Liver (tissue), 9 donors: Measurements from ENCODE around the gene MAP3K4. TPM values are rescaled to one million over a fixed set of nuclear protein-coding genes. Genes with fewer than 3 reads are reported as not detected.

ENCODE experiments used
- DNase-seq: peaks from one replicate; pipeline ENCODE4 v3.0.0-alpha.2; 2017; ENCODE audit warnings: low spot score
- H3K27ac ChIP-seq, 2 donors: one replicate each; pipeline ENCODE4 v1.7.0; 2013; ENCODE audit warnings: inconsistent platforms in 2 of 2, low read length in 2 of 2, control low read depth in 1 of 2, low read depth in 1 of 2, mild to moderate bottlenecking in 1 of 2
- H3K27me3 ChIP-seq, 4 donors: one replicate each; pipeline versions ENCODE4 v1.6.1 to v1.7.0; 2013; ENCODE audit warnings: low read length in 3 of 4, inconsistent platforms in 1 of 4, mild to moderate bottlenecking in 1 of 4, moderate library complexity in 1 of 4; ENCODE audit not compliant: control insufficient read depth in 4 of 4, insufficient read depth in 4 of 4
- H3K36me3 ChIP-seq, 4 donors: one replicate each; pipeline versions ENCODE4 v1.6.1 to v1.7.0; 2013; ENCODE audit warnings: low read length in 3 of 4, mild to moderate bottlenecking in 3 of 4, low read depth in 1 of 4, moderate library complexity in 1 of 4; ENCODE audit not compliant: control insufficient read depth in 4 of 4, insufficient read depth in 3 of 4
- H3K4me1 ChIP-seq, 4 donors: one replicate each; pipeline versions ENCODE4 v1.6.1 to v1.7.0; 2013; ENCODE audit warnings: low read length in 3 of 4, mild to moderate bottlenecking in 3 of 4, moderate library complexity in 1 of 4; ENCODE audit not compliant: control insufficient read depth in 4 of 4, insufficient read depth in 4 of 4
- H3K4me3 ChIP-seq, 3 donors: one replicate each; pipeline versions ENCODE4 v1.6.1 to v1.7.0; 2013; ENCODE audit warnings: low read length in 3 of 3, control low read depth in 1 of 3, low read depth in 1 of 3, mild to moderate bottlenecking in 1 of 3
- H3K9ac ChIP-seq, 2 donors: one replicate each; pipeline ENCODE4 v1.7.0; 2013; ENCODE audit warnings: low read length in 2 of 2, mild to moderate bottlenecking in 2 of 2, moderate library complexity in 2 of 2, control low read depth in 1 of 2, low read depth in 1 of 2
- H3K9me3 ChIP-seq, 4 donors: one replicate each; pipeline versions ENCODE4 v1.6.1 to v1.7.0; 2013; ENCODE audit warnings: low read length in 3 of 4; ENCODE audit not compliant: control insufficient read depth in 4 of 4
- FOXA1 ChIP-seq: IDR thresholded peaks from 2 replicates; pipeline ENCODE4 v1.6.1; 2016; ENCODE audit warnings: antibody characterized with exemption
- FOXA2 ChIP-seq: IDR thresholded peaks from 2 replicates; pipeline ENCODE4 v1.6.1; 2016; ENCODE audit warnings: antibody characterized with exemption
- HNF4A ChIP-seq, 2 donors: conservative IDR thresholded peaks; 2 replicates each; pipeline ENCODE4 v1.6.1; 2016; ENCODE audit warnings: antibody characterized with exemption in 2 of 2, mild to moderate bottlenecking in 2 of 2
- HNF4G ChIP-seq: IDR thresholded peaks from 2 replicates; pipeline ENCODE4 v1.6.1; 2016; ENCODE audit warnings: antibody characterized with exemption
- NR2F2 ChIP-seq: IDR thresholded peaks from 2 replicates; pipeline ENCODE4 v1.6.1; 2016; ENCODE audit warnings: antibody characterized with exemption
- RAD21 ChIP-seq, 2 donors: IDR thresholded peaks; 2 replicates each; pipeline ENCODE4 v1.6.1; 2016; ENCODE audit warnings: antibody characterized with exemption in 2 of 2, mild to moderate bottlenecking in 2 of 2
- RXRA ChIP-seq, 2 donors: IDR thresholded peaks; 2 replicates each; pipeline ENCODE4 v1.6.1; 2017 to 2018; ENCODE audit warnings: antibody characterized with exemption in 2 of 2, mild to moderate bottlenecking in 1 of 2
- TAF1 ChIP-seq: conservative IDR thresholded peaks from 2 replicates; pipeline ENCODE4 v1.6.1; 2016; ENCODE audit warnings: antibody characterized with exemption, mild to moderate bottlenecking
- YY1 ChIP-seq: IDR thresholded peaks from 2 replicates; pipeline ENCODE4 v1.6.1; 2016; ENCODE audit warnings: antibody characterized with exemption, mild to moderate bottlenecking
- ZBTB33 ChIP-seq: IDR thresholded peaks from 2 replicates; pipeline ENCODE4 v1.6.1; 2016; ENCODE audit warnings: antibody characterized with exemption
- WGBS: extraction: QIAGEN DNeasy Blood & Tissue Kit; methylation state at CpG from one replicate; pipeline ENCODE4 v1.1.7; 2013; 5-methylcytosine and 5-hydroxymethylcytosine counted together
- polyA plus RNA-seq, 2 donors: library from polyadenylated mRNA; stranded (reverse) in 1 of 2; unstranded in 1 of 2; fragments of 200-250 nt in 1 of 2; fragments of >200 nt in 1 of 2; fragmentation: Nextera tagmentation in 1 of 2; extraction: Ambion mirVana in 1 of 2; gene quantifications; one replicate each; pipeline versions ENCODE4 v1.2.1 to v1.2.3, GENCODE V29; 2013 to 2015
- total RNA-seq, 2 donors: library from RNA; depleted of rRNA; stranded (reverse); fragments of >200 nt; gene quantifications; one replicate each; pipeline ENCODE4 v1.2.3, GENCODE V29; 2014
- TF ChIP-seq, protein P1 (sequence below): IDR thresholded peaks from 2 replicates; pipeline ENCODE4 v1.6.1; 2016; ENCODE audit warnings: antibody characterized with exemption
- TF ChIP-seq, protein P2 (sequence below): IDR thresholded peaks from 2 replicates; pipeline ENCODE4 v1.6.1; 2016; ENCODE audit warnings: antibody characterized with exemption
- TF ChIP-seq, protein P3 (sequence below): IDR thresholded peaks from 2 replicates; pipeline ENCODE4 v1.6.1; 2016; ENCODE audit warnings: antibody characterized with exemption, mild to moderate bottlenecking
- donor health status: healthy.
- donor health status: healthy.
- donor health status: healthy.
- donor health status: healthy.
- donor health status: healthy.

Gene MAP3K4
- total and polyA plus RNA-seq, 4 donors, result 4.3 to 20.0 (median 11.7) TPM

- Histone ChIP-seq H3K27ac (no peak overlapping the region), H3K9ac (no peak overlapping the region)
- 94% methylated on average over 12 of the region's 12 CpGs for WGBS
Measured at GRCh38 chr6:161079566-161080262, 88.1 kb downstream of the MAP3K4 start.

DNA sequence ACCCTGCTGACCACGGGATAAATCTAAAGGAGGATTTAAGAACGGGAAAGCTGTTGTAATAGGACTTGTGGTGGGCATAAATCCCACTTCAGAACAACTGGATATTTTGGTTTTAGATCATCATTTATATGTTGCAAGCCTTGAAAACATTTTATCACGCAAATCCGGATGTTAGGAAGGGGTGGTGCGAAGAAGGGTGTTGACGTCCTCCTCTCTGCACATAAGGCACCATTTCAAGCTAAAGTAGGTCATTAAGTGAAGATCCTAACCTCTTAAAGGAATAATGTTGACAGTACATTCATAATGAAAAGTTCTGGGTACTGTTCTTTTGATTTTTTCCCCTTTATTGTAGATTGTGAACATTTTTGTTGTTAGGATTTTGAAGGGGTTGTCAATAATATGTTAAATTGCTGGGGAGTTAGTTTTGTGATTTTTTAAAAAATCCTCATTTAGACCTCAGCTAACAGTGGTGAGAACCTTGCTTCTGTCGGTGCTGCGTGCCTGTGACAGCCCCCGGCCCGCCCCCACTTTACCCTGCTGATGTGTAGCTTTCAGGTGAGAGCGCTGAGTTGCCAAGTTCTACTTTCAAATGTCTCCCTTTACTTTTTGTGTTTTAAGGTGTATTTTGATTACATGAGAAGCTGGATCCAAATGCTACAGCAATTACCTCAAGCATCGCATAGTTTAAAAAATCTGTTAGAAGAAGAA lies 88.8 kb downstream of the MAP3K4 start:
- DNase-seq, result no peak
- TF ChIP-seq HNF4G (no peak), RXRA (IDR thresholded peaks at IDR 0.05) (no peak), NR2F2 (no peak), FOXA1 (no peak), TAF1 (no peak), HNF4A (conservative IDR thresholded peaks at IDR 0.05) (no peak), ZBTB33 (no peak), RAD21 (IDR thresholded peaks at IDR 0.05) (no peak), YY1 (no peak), FOXA2 (no peak)
- TF ChIP-seq, protein P1, sequence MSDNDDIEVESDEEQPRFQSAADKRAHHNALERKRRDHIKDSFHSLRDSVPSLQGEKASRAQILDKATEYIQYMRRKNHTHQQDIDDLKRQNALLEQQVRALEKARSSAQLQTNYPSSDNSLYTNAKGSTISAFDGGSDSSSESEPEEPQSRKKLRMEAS, result no peak
- TF ChIP-seq, protein P2, sequence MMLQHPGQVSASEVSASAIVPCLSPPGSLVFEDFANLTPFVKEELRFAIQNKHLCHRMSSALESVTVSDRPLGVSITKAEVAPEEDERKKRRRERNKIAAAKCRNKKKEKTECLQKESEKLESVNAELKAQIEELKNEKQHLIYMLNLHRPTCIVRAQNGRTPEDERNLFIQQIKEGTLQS, result no peak
- TF ChIP-seq, protein P3, sequence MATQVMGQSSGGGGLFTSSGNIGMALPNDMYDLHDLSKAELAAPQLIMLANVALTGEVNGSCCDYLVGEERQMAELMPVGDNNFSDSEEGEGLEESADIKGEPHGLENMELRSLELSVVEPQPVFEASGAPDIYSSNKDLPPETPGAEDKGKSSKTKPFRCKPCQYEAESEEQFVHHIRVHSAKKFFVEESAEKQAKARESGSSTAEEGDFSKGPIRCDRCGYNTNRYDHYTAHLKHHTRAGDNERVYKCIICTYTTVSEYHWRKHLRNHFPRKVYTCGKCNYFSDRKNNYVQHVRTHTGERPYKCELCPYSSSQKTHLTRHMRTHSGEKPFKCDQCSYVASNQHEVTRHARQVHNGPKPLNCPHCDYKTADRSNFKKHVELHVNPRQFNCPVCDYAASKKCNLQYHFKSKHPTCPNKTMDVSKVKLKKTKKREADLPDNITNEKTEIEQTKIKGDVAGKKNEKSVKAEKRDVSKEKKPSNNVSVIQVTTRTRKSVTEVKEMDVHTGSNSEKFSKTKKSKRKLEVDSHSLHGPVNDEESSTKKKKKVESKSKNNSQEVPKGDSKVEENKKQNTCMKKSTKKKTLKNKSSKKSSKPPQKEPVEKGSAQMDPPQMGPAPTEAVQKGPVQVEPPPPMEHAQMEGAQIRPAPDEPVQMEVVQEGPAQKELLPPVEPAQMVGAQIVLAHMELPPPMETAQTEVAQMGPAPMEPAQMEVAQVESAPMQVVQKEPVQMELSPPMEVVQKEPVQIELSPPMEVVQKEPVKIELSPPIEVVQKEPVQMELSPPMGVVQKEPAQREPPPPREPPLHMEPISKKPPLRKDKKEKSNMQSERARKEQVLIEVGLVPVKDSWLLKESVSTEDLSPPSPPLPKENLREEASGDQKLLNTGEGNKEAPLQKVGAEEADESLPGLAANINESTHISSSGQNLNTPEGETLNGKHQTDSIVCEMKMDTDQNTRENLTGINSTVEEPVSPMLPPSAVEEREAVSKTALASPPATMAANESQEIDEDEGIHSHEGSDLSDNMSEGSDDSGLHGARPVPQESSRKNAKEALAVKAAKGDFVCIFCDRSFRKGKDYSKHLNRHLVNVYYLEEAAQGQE, result no peak
- Histone ChIP-seq H3K4me3 (no peak overlapping the region), H3K27me3 (no peaks in the 10 kb centered on the region), H3K9ac (no peak overlapping the region), H3K9me3 (no peaks in the 10 kb centered on the region), H3K36me3 (peaks cover 6 to 40% (median 29%) of the 10 kb centered on the region in 4 donors), H3K4me1 (no peaks in the 10 kb centered on the region), H3K27ac (no peak overlapping the region)
- 95% methylated on average over 12 of the region's 12 CpGs for WGBS

More at GRCh38 chr6:161079566-161080262, 88.1 kb downstream of the MAP3K4 start:
- no peaks in the 10 kb centered on the region for H3K9me3 ChIP-seq
- H3K4me3 ChIP-seq, result no peak overlapping the region
- DNase-seq, result no peak
- H3K4me1 ChIP-seq, result no peaks in the 10 kb centered on the region
- peaks cover 7 to 40% (median 31%) of the 10 kb centered on the region in 4 donors for H3K36me3 ChIP-seq
- no peak for TF ChIP-seq FOXA1
- no peaks in the 10 kb centered on the region for H3K27me3 ChIP-seq
